KG1 (cell line): Measurements from ENCODE around the gene TMEM151B.

Experiments used
- DNase-seq: peaks from one replicate; lab custom pipeline; 2025; lab: John Stamatoyannopoulos, UW

TMEM151B gene

GRCh38 chr6:44250718-44251123, 19.5 kb upstream of the TMEM151B start:
- no peak for DNase-seq

GRCh38 chr6:44251576-44252524, 18.4 kb upstream of the TMEM151B start:
- no peak for DNase-seq

GRCh38 chr6:44253307-44254101, 16.7 kb upstream of the TMEM151B start:
- DNase-seq: no peak

GRCh38 chr6:44254191-44255104, 15.8 kb upstream of the TMEM151B start:
- DNase-seq: no peak

GRCh38 chr6:44255105-44255808, 15.0 kb upstream of the TMEM151B start:
- no peak for DNase-seq

- DNase-seq: no peak
These were observed 14.1 kb upstream of the TMEM151B start for GRCh38 chr6:44255871-44256774.

GRCh38 chr6:44256775-44257024, 13.6 kb upstream of the TMEM151B start:
- no peak for DNase-seq

- peak; percentile 32 for DNase-seq
These were observed 13.1 kb upstream of the TMEM151B start, which contains the start of gene SLC35B2 for GRCh38 chr6:44257025-44257752. SLC35B2 (minus strand) TSS chr6:44257528; CDS start chr6:44257410, 118 bp downstream.

GRCh38 chr6:44257753-44258324, 12.4 kb upstream of the TMEM151B start:
- no peak for DNase-seq

- DNase-seq: no peak
These were observed 11.9 kb upstream of the TMEM151B start for GRCh38 chr6:44258325-44258863.

GRCh38 chr6:44258921-44259320, 11.3 kb upstream of the TMEM151B start:
- no peak for DNase-seq

GRCh38 chr6:44260011-44260410, 10.2 kb upstream of the TMEM151B start:
- no peak for DNase-seq

- DNase-seq: no peak
These were observed 9.6 kb upstream of the TMEM151B start for GRCh38 chr6:44260451-44261297.

- no peak for DNase-seq
These were observed 8.7 kb upstream of the TMEM151B start for GRCh38 chr6:44261581-44261980.

GRCh38 chr6:44262467-44263353, 7.5 kb upstream of the TMEM151B start:
- no peak for DNase-seq

- DNase-seq: no peak
These were observed 6.7 kb upstream of the TMEM151B start for GRCh38 chr6:44263354-44264100.
